SK-N-SH (cell line): ENCODE data around the gene MRPL10. TPM values are rescaled to one million over a fixed set of nuclear protein-coding genes. Genes with fewer than 3 reads are reported as not detected.

Experiments used
- CTCF ChIA-PET: fragments of 300-600, 350-600 bp; formaldehyde crosslinking; extraction: SDS; loops from one replicate; lab custom pipeline; 2021; lab: Yijun Ruan, JAX
- POLR2A ChIA-PET: fragments of 350-600 bp; sonication (Branson Sonifier 250); formaldehyde crosslinking; extraction: SDS; loops from one replicate; lab custom pipeline; 2020; ENCODE audit warnings: antibody characterized with exemption, inconsistent platforms; lab: Yijun Ruan, JAX
- DNase-seq: peaks from one replicate; pipeline ENCODE4 v3.0.0; 2012
- H2AFZ ChIP-seq: fragments of 200-600 bp; sonication (generic); 2 replicates; pipeline ENCODE4 v1.8.1; 2016; ENCODE audit warnings: antibody characterized with exemption, mild to moderate bottlenecking, low read depth
- H3F3A ChIP-seq: fragments of 200-600 bp; sonication (generic); replicated peaks from 2 replicates; pipeline ENCODE3; 2016; ENCODE audit warnings: antibody characterized with exemption, mild to moderate bottlenecking; ENCODE audit not compliant: insufficient read depth
- H3K27ac ChIP-seq, 2 experiments: fragments of 200-500 bp in 1 of 2; fragments of 200-600 bp in 1 of 2; sonication (Bioruptor generic) in 1 of 2; sonication (generic), shearing (Covaris generic) in 1 of 2; 2 replicates each; pipeline versions ENCODE4 v1.5.1 to v1.6.1; 2014 to 2016; ENCODE audit warnings: low read depth in 2 of 2, inconsistent platforms in 1 of 2, low read length in 1 of 2, mild to moderate bottlenecking in 1 of 2, mixed read lengths in 1 of 2
- H3K27me3 ChIP-seq: fragments of 200-600 bp; sonication (generic), shearing (Covaris generic); 2 replicates; pipeline ENCODE4 v1.6.1; 2016; ENCODE audit warnings: mixed run types; ENCODE audit not compliant: insufficient read depth
- H3K36me3 ChIP-seq, 2 experiments: fragments of 200-500 bp in 1 of 2; fragments of 200-600 bp in 1 of 2; sonication (Bioruptor generic) in 1 of 2; sonication (generic) in 1 of 2; replicated peaks in 1 of 2; 2 replicates each; pipeline versions ENCODE3 to v1.5.1; 2014 to 2016; ENCODE audit warnings: low read length in 1 of 2, mild to moderate bottlenecking in 1 of 2; ENCODE audit not compliant: insufficient read depth in 2 of 2, control insufficient read depth in 1 of 2
- H3K4me1 ChIP-seq, 2 experiments: fragments of 200-500 bp in 1 of 2; fragments of 200-600 bp in 1 of 2; sonication (Bioruptor generic) in 1 of 2; sonication (generic), shearing (Covaris generic) in 1 of 2; 2 replicates each; pipeline versions ENCODE4 v1.5.1 to v1.6.1; 2014 to 2016; ENCODE audit warnings: low read depth in 1 of 2, low read length in 1 of 2, mixed run types in 1 of 2; ENCODE audit not compliant: insufficient read depth in 2 of 2, control insufficient read depth in 1 of 2
- H3K4me2 ChIP-seq: fragments of 200-600 bp; sonication (generic), shearing (Covaris generic); 2 replicates; pipeline ENCODE4 v1.6.1; 2017; ENCODE audit warnings: mixed run types
- H3K4me3 ChIP-seq, 2 experiments: fragments of 200-500 bp in 1 of 2; fragments of 200-600 bp in 1 of 2; sonication (Bioruptor generic) in 1 of 2; sonication (generic), shearing (Covaris generic) in 1 of 2; 2 replicates each; pipeline versions ENCODE4 v1.5.1 to v1.8.1; 2014 to 2016; ENCODE audit warnings: low read depth in 2 of 2, inconsistent platforms in 1 of 2, low read length in 1 of 2, mild to moderate bottlenecking in 1 of 2, mixed read lengths in 1 of 2, moderate library complexity in 1 of 2
- H3K79me2 ChIP-seq: fragments of 200-600 bp; sonication (generic); 2 replicates; pipeline ENCODE4 v1.8.1; 2017; ENCODE audit warnings: mild to moderate bottlenecking; ENCODE audit not compliant: insufficient read depth
- H3K9ac ChIP-seq: fragments of 200-600 bp; sonication (generic); 2 replicates; pipeline ENCODE4 v1.6.1; 2017; ENCODE audit warnings: mixed run types
- H3K9me2 ChIP-seq: fragments of 200-600 bp; sonication (generic); 2 replicates; pipeline ENCODE4 v1.6.1; 2017; ENCODE audit warnings: mixed run types
- H3K9me3 ChIP-seq: fragments of 200-600 bp; sonication (generic); 2 replicates; pipeline ENCODE4 v1.6.1; 2017; ENCODE audit warnings: mixed run types, mild to moderate bottlenecking, moderate library complexity
- H4K20me1 ChIP-seq: fragments of 200-600 bp; sonication (generic); 2 replicates; pipeline ENCODE4 v1.6.1; 2017; ENCODE audit warnings: mild to moderate bottlenecking, mixed run types; ENCODE audit not compliant: insufficient read depth
- ELF1 ChIP-seq: IDR thresholded peaks from 2 replicates; pipeline ENCODE4 v1.4.0; 2012
- MXI1 ChIP-seq: IDR thresholded peaks from 2 replicates; pipeline ENCODE4 v1.6.1; 2012; ENCODE audit warnings: mild to moderate bottlenecking, low read depth, low read length, improper control_type of control experiment
- TAF1 ChIP-seq: IDR thresholded peaks from 2 replicates; pipeline ENCODE4 v1.6.1; 2012; ENCODE audit warnings: low read depth, mild to moderate bottlenecking, low read length, moderate library complexity, borderline replicate concordance
- TEAD4 ChIP-seq: IDR thresholded peaks from 2 replicates; pipeline ENCODE4 v1.4.0; 2012; ENCODE audit warnings: mild to moderate bottlenecking, borderline replicate concordance; ENCODE audit not compliant: insufficient read depth
- YY1 ChIP-seq: IDR thresholded peaks from 2 replicates; pipeline ENCODE4 v1.4.0; 2012; ENCODE audit warnings: low read depth, mild to moderate bottlenecking
- WGBS: methylation state at CpG from one replicate; pipeline ENCODE4 v1.1.6; 2017; ENCODE audit warnings: low lambda C conversion rate; 5-methylcytosine and 5-hydroxymethylcytosine counted together
- polyA plus RNA-seq, 3 experiments: library from polyadenylated mRNA; depleted of rRNA; stranded (reverse); fragments of >200 nt; gene quantifications; 2 replicates each; pipeline ENCODE4 v1.2.3, GENCODE V29; 2012
- TF ChIP-seq, protein P1 (sequence below): IDR thresholded peaks from 2 replicates; pipeline ENCODE4 v1.4.0; 2012; ENCODE audit warnings: low read depth
- TF ChIP-seq, protein P2 (sequence below): IDR thresholded peaks from 2 replicates; pipeline ENCODE4 v1.4.0; 2012; ENCODE audit warnings: low read depth, borderline replicate concordance

The MRPL10 gene
- polyA plus RNA-seq, 1 of the 3 experiments (the other 2 are of a cell fraction) = 136 TPM

GRCh38 chr17:47838636-47839035 is 7.3 kb upstream of the MRPL10 start (continued):
- TF ChIP-seq, protein P1, sequence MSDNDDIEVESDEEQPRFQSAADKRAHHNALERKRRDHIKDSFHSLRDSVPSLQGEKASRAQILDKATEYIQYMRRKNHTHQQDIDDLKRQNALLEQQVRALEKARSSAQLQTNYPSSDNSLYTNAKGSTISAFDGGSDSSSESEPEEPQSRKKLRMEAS = no peak
- TF ChIP-seq, all 33 proteins: peak for 0

- H3K27me3 ChIP-seq = no peaks in the 10 kb centered on the region
- peaks cover 15% of the 10 kb centered on the region; the same call in 1 of the 2 replicates for H3K79me2 ChIP-seq
- POLR2A ChIA-PET = no interaction called here
- no peaks in the 10 kb centered on the region for H3K9me2 ChIP-seq
- H4K20me1 ChIP-seq = no peaks in the 10 kb centered on the region
- H3K36me3 ChIP-seq = peaks cover 0 to 38% of the 10 kb centered on the region in 2 experiments
- peaks cover 8 to 22% of the 10 kb centered on the region in 2 experiments; a peak in 2 of 4 replicates for H3K4me1 ChIP-seq
- no peak for DNase-seq
- TF ChIP-seq TEAD4 (no peak), YY1 (no peak), MXI1 (no peak)
- TF ChIP-seq, protein P2, sequence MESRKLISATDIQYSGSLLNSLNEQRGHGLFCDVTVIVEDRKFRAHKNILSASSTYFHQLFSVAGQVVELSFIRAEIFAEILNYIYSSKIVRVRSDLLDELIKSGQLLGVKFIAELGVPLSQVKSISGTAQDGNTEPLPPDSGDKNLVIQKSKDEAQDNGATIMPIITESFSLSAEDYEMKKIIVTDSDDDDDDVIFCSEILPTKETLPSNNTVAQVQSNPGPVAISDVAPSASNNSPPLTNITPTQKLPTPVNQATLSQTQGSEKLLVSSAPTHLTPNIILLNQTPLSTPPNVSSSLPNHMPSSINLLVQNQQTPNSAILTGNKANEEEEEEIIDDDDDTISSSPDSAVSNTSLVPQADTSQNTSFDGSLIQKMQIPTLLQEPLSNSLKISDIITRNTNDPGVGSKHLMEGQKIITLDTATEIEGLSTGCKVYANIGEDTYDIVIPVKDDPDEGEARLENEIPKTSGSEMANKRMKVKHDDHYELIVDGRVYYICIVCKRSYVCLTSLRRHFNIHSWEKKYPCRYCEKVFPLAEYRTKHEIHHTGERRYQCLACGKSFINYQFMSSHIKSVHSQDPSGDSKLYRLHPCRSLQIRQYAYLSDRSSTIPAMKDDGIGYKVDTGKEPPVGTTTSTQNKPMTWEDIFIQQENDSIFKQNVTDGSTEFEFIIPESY = no peak
- TF ChIP-seq, all 33 proteins: peak for 0
- CTCF ChIA-PET = interaction anchor here (0.8 to 33.0 kb wide), 5 partner anchors 15 to 181 kb away, joined by 3 to 1447 read pairs (median 4); partner anchors contain the start of genes SCRN2, SP2 and SP6
- H3K9me3 ChIP-seq = no peaks in the 10 kb centered on the region
- H3K4me3 ChIP-seq = no peak overlapping the region
- H2AFZ ChIP-seq = no peak overlapping the region
- no peak overlapping the region for H3K9ac ChIP-seq
- no peak overlapping the region; the same call in 1 of the 2 replicates for H3K4me2 ChIP-seq
- WGBS = 87% methylated on average over 8 of the region's 13 CpGs
- peaks cover 3% of the 10 kb centered on the region for H3F3A ChIP-seq
- no peak overlapping the region for H3K27ac ChIP-seq
These were observed 6.2 kb upstream of the MRPL10 start for GRCh38 chr17:47837401-47838039.

- peaks cover 8% of the 10 kb centered on the region for H3F3A ChIP-seq
- POLR2A ChIA-PET = interaction anchor here (1.1 kb wide), 1 partner anchor 53 kb away, joined by 3 read pairs; no protein-coding TSS in a partner anchor
- no peak overlapping the region for H3K4me3 ChIP-seq
- peaks cover 15% of the 10 kb centered on the region; the same call in 1 of the 2 replicates for H3K79me2 ChIP-seq
- WGBS = 85% methylated on average over 5 of the region's 6 CpGs
- no peak overlapping the region for H3K9ac ChIP-seq
- no peak overlapping the region for H2AFZ ChIP-seq
- CTCF ChIA-PET = interaction anchor here (0.9 to 33.0 kb wide), 5 partner anchors 14 to 113 kb away, joined by 3 to 1447 read pairs (median 4); partner anchors contain the start of genes SCRN2, SP2 and SP6
- TF ChIP-seq TAF1 (no peak), ELF1 (no peak)
- peaks cover 0 to 38% of the 10 kb centered on the region in 2 experiments for H3K36me3 ChIP-seq
- H3K27me3 ChIP-seq = no peaks in the 10 kb centered on the region
- DNase-seq = no peak
- H3K9me3 ChIP-seq = no peaks in the 10 kb centered on the region
- H4K20me1 ChIP-seq = no peaks in the 10 kb centered on the region
- no peak overlapping the region for H3K4me2 ChIP-seq
- H3K27ac ChIP-seq = no peak overlapping the region
- no peaks in the 10 kb centered on the region for H3K9me2 ChIP-seq
- H3K4me1 ChIP-seq = peaks cover 8 to 26% of the 10 kb centered on the region in 2 experiments; a peak in 2 of 4 replicates
These were observed 5.3 kb upstream of the MRPL10 start for GRCh38 chr17:47836601-47837000.
